Astrocyte of the cerebellum (primary cell): Measurements from ENCODE around the gene GPR101.

Source experiments
- DNase-seq: peaks from one replicate; pipeline ENCODE4 v3.0.0-alpha.2; 2011; ENCODE audit warnings: low read depth
- H3K4me3 ChIP-seq: 2 replicates; pipeline ENCODE4 v1.5.1; 2011; ENCODE audit warnings: mild to moderate bottlenecking, low read depth, low read length, moderate library complexity
- in situ Hi-C: cut with HindIII; loops from 2 replicates; pipeline ENCODE4 v1.10.0; 2017; ENCODE audit warnings: low sequenced_read_pairs
- TF ChIP-seq, protein P1 (sequence below): IDR thresholded peaks from 2 replicates; pipeline ENCODE4 v1.5.1; 2012; ENCODE audit warnings: low read length, low read depth, moderate library complexity, mild to moderate bottlenecking; ENCODE audit errors: missing control alignments

The GPR101 gene

DNA sequence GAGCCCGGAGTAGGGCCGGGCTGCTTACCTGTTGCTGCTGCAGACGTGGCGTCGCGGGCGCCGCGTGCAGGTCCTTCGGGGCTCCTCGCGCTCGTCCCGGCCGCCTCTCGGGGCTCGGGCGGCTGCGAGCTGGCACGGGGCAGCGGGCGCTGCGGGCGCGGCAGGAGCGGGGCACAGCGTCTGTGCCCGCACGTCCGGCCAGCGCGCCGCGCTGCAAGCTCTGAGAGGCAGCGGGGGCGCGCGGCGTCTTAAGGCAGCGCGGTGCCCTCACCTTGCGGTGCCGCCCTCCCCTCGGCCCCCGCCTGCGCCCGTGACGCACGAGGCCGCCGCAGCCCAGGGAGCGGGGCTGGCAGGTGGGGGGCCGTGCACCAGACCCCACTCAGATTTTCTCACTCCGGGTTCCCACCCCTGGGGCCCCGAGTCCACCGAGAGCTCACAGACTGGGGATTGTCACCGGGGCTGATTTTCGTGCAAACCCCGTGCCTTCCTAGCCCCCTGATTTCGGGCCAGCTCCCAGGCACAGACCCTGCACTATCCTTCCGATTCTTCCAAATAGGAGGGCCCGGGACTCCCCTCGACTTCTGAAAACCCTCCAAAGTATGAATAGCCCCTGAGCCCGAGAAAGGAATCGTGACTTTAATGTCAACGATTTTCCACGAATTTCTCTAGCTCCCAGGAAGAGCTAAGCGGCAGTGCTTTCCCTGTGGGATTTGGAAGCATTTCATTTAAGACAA, at the start of gene GPR101:
TSS of gene GPR101 (minus strand) at position 222 of the 734 bp plus-strand sequence. CDS start 2,321 bp downstream, outside the sequence.
- in situ Hi-C loops, result no loop called here
- no peak for DNase-seq
- TF ChIP-seq, protein P1, sequence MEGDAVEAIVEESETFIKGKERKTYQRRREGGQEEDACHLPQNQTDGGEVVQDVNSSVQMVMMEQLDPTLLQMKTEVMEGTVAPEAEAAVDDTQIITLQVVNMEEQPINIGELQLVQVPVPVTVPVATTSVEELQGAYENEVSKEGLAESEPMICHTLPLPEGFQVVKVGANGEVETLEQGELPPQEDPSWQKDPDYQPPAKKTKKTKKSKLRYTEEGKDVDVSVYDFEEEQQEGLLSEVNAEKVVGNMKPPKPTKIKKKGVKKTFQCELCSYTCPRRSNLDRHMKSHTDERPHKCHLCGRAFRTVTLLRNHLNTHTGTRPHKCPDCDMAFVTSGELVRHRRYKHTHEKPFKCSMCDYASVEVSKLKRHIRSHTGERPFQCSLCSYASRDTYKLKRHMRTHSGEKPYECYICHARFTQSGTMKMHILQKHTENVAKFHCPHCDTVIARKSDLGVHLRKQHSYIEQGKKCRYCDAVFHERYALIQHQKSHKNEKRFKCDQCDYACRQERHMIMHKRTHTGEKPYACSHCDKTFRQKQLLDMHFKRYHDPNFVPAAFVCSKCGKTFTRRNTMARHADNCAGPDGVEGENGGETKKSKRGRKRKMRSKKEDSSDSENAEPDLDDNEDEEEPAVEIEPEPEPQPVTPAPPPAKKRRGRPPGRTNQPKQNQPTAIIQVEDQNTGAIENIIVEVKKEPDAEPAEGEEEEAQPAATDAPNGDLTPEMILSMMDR, result no peak
- no peak within 1 kb of the TSS for H3K4me3 ChIP-seq

GRCh38 chrX:137081239-137081638, 47.4 kb upstream of the GPR101 start:
- in situ Hi-C loops, result no loop called here
- TF ChIP-seq, protein P1, result no peak
- no peak overlapping the region for H3K4me3 ChIP-seq
- no peak for DNase-seq

DNA sequence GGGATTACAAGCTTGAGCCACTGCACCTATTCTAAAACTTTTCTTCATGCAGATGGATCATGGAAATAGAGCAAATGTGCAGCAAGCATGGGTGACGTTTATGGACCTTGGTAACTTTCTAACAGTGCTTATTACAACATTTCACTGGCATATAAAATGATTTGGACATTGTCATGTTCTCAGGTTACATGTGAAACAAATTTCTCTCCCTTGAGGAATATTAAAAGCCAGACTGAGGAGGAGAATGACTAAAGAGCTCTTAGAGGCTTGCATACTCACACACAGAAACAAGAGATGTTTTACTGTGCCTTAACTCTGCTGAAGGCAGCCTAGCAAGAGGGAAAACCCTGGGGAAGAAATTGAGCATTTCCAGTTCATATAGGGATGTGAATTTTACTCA, 38.6 kb upstream of the GPR101 start:
- in situ Hi-C loops, result no loop called here

GRCh38 chrX:137071596-137071995, 37.8 kb upstream of the GPR101 start:
- in situ Hi-C loops, result no loop called here
- TF ChIP-seq, protein P1, result no peak
- no peak overlapping the region for H3K4me3 ChIP-seq
- no peak for DNase-seq

More for the DNA sequence above, 38.6 kb upstream of the GPR101 start:
- TF ChIP-seq, protein P1, result no peak
- DNase-seq, result no peak
- no peak overlapping the region for H3K4me3 ChIP-seq

DNA sequence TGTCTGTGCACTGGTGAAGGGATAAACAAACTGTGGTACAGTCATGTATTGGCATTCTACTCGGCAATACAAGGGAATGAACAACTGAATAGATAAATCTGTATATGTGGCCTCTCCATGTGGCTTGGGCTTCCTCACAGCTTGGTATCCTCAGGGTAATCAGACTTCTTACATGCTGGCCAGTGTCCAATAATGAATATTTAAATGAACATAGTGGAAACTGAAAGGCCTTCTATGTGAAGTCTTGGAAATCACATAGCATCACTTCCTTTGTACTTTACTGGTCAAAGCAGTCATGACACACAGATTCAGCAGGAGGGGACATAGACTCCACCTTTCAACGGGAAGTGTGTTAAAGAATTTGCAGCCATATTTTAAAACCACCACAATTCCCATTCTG, 33.4 kb upstream of the GPR101 start:
- TF ChIP-seq, protein P1, result no peak
- DNase-seq, result no peak
- in situ Hi-C loops, result no loop called here
- H3K4me3 ChIP-seq, result no peak overlapping the region

DNA sequence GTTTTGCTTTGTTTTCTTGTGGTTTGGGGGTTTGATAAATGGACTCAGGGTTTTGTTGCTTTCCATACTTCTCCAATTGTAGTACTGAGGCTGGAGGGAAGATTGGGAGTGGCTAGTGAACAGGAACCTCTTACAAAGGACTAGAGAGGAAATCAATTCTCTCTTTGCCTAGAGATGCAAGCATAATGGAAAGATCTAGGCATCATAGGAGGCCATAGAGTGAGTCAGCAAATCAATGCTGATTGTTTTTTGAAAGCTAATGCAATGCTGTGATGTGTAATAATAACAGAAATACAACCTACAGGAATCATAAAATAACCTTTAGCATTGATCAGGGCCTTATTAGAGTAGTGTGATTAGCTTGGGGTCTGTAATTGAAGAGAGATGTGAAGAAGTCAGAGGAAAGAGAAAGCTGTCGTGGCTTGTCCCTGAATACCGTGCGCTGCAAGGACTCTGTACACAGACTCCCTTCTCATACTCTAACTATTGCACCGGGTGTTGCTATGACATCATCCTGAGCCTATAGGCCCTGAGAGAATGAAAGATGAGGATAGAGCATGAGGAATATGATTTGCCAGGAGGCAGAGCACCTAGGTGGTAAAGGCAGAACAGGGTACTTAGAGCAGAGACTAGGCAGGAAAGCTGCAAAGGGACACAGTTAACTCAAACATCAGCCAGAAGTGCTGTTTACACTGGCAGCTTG, 29.3 kb upstream of the GPR101 start:
- no peak for DNase-seq
- no peak overlapping the region for H3K4me3 ChIP-seq
- in situ Hi-C loops, result no loop called here
- TF ChIP-seq, protein P1, result no peak
